B cell (primary cell): ENCODE results near the gene CTSL. TPM values are rescaled to one million over a fixed set of nuclear protein-coding genes. Genes with fewer than 3 reads are reported as not detected.

Source experiments
- ATAC-seq: fragments of 200-7000 bp; cut with Tn5 transposase; one replicate; pipeline ENCODE4 v1.10.0; 2021; ENCODE audit warnings: low read depth, mild to moderate bottlenecking, moderate number of reproducible peaks, moderate library complexity
- CTCF ChIA-PET: fragments of 350-600 bp; sonication (Branson Sonifier 250); formaldehyde crosslinking; loops from one replicate; lab custom pipeline; 2021; ENCODE audit warnings: antibody characterized with exemption, inconsistent platforms; lab: Charles Lee
- POLR2A ChIA-PET: fragments of 350-600 bp; sonication (Branson Sonifier 250); formaldehyde crosslinking; loops from one replicate; lab custom pipeline; 2021; ENCODE audit warnings: antibody characterized with exemption; lab: Charles Lee
- DNase-seq: peaks from one replicate; pipeline ENCODE4 v3.0.0; 2013
- H2AFZ ChIP-seq: 2 replicates; pipeline ENCODE4 v1.6.1; 2012; ENCODE audit warnings: mild to moderate bottlenecking, low read depth, low read length; ENCODE audit not compliant: insufficient read depth, poor library complexity, severe bottlenecking
- H3K27ac ChIP-seq, 2 donors: 1 replicate in 1 of 2; 2 replicates in 1 of 2; pipeline ENCODE4 v1.5.1; 2012 to 2013; ENCODE audit warnings: low read length in 2 of 2, mild to moderate bottlenecking in 2 of 2, moderate library complexity in 1 of 2
- H3K27me3 ChIP-seq, 4 experiments: fragments of 200-600 bp in 1 of 4; sonication (generic) in 1 of 4; replicated peaks in 1 of 4; 1 replicate in 2 of 4; 2 replicates in 2 of 4; pipeline versions ENCODE4 v1.6.1 to v1.7.0; 2013 to 2016; ENCODE audit warnings: low read length in 3 of 4, mild to moderate bottlenecking in 2 of 4, mixed read lengths in 1 of 4, moderate library complexity in 1 of 4; ENCODE audit not compliant: insufficient read depth in 4 of 4, control insufficient read depth in 3 of 4; ENCODE audit errors: control extremely low read depth in 1 of 4
- H3K36me3 ChIP-seq, 2 experiments: replicated peaks in 1 of 2; 1 replicate in 1 of 2; 2 replicates in 1 of 2; pipeline versions ENCODE4 v1.6.1 to v1.7.1; 2013; ENCODE audit warnings: low read length in 1 of 2; ENCODE audit not compliant: insufficient read depth in 2 of 2, control insufficient read depth in 1 of 2; ENCODE audit errors: control extremely low read depth in 1 of 2, extremely low read depth in 1 of 2
- H3K4me1 ChIP-seq, 2 donors: fragments of 200-600 bp in 1 of 2; sonication (generic) in 1 of 2; 1 replicate in 1 of 2; 2 replicates in 1 of 2; pipeline versions ENCODE4 v1.5.1 to v1.6.1; 2013 to 2017; ENCODE audit warnings: low read length in 2 of 2; ENCODE audit not compliant: control insufficient read depth in 2 of 2, insufficient read depth in 2 of 2
- H3K4me2 ChIP-seq: replicated peaks from 2 replicates; pipeline ENCODE3; 2012; ENCODE audit warnings: mild to moderate bottlenecking, low read depth, low read length; ENCODE audit not compliant: poor library complexity, severe bottlenecking
- H3K4me3 ChIP-seq, 5 experiments: fragments of 200-600 bp in 1 of 5; sonication (generic) in 1 of 5; 1 replicate in 3 of 5; 2 replicates in 2 of 5; pipeline versions ENCODE4 v1.5.1 to v1.7.0; 2011 to 2016; ENCODE audit warnings: low read length in 4 of 5, mild to moderate bottlenecking in 4 of 5, low read depth in 2 of 5, control low read depth in 1 of 5, moderate library complexity in 1 of 5; ENCODE audit not compliant: insufficient read depth in 1 of 5; ENCODE audit errors: control extremely low read depth in 1 of 5, extremely low read depth in 1 of 5
- H3K79me2 ChIP-seq: fragments of 200-600 bp; sonication (generic); one replicate; pipeline ENCODE4 v1.6.0; 2016; ENCODE audit warnings: low read length; ENCODE audit not compliant: control insufficient read depth, insufficient read depth
- H3K9ac ChIP-seq: fragments of 200-600 bp; sonication (generic); 2 replicates; pipeline ENCODE4 v1.6.1; 2017; ENCODE audit warnings: mild to moderate bottlenecking, low read length, moderate library complexity
- H3K9me3 ChIP-seq, 3 donors: one replicate each; pipeline versions ENCODE4 v1.6.1 to v1.7.1; 2013; ENCODE audit warnings: low read length in 2 of 3; ENCODE audit not compliant: control insufficient read depth in 2 of 3, insufficient read depth in 1 of 3; ENCODE audit errors: control extremely low read depth in 1 of 3
- H4K20me1 ChIP-seq: 2 replicates; pipeline ENCODE4 v1.6.0; 2012; ENCODE audit warnings: mild to moderate bottlenecking, low read length; ENCODE audit not compliant: insufficient read depth, control insufficient read depth, poor library complexity, severe bottlenecking
- H3K27ac Mint-ChIP-seq: one replicate; pipeline ENCODE4 v1.8.0; 2021; ENCODE audit warnings: mixed read lengths
- H3K27me3 Mint-ChIP-seq: one replicate; pipeline ENCODE4 v1.8.0; 2021; ENCODE audit warnings: mixed read lengths
- H3K4me1 Mint-ChIP-seq: one replicate; pipeline ENCODE4 v1.8.0; 2021; ENCODE audit warnings: mixed read lengths
- H3K4me3 Mint-ChIP-seq: one replicate; pipeline ENCODE4 v1.8.0; 2021; ENCODE audit warnings: mixed read lengths
- H3K9me3 Mint-ChIP-seq: one replicate; pipeline ENCODE4 v1.8.0; 2022; ENCODE audit warnings: mixed read lengths; ENCODE audit not compliant: insufficient read depth
- EZH2 ChIP-seq: IDR thresholded peaks from 2 replicates; pipeline ENCODE4 v1.6.1; 2012; ENCODE audit warnings: borderline replicate concordance, low read depth, mild to moderate bottlenecking, moderate library complexity, low read length; ENCODE audit not compliant: insufficient read depth, poor library complexity, severe bottlenecking
- WGBS: methylation state at CpG from one replicate; pipeline ENCODE4 v1.1.5; 2013; ENCODE audit warnings: missing lambda C conversion rate; ENCODE audit not compliant: insufficient coverage; 5-methylcytosine and 5-hydroxymethylcytosine counted together
- intact Hi-C: fragments of 100-400 bp; cut with micrococcal nuclease; formaldehyde crosslinking; loops from one replicate; pipeline ENCODE4 v1.10.0; 2022
- polyA plus RNA-seq: library from polyadenylated mRNA; depleted of rRNA; stranded (reverse); fragments of >200 nt; gene quantifications from 2 replicates; pipeline ENCODE4 v1.2.3, GENCODE V29; 2012
- total RNA-seq, 2 donors: library from RNA; stranded (reverse); fragments of 120-200 nt in 1 of 2; gene quantifications; 1 replicate in 1 of 2; 2 replicates in 1 of 2; pipeline versions ENCODE4 v1.2.3 to v1.2.4, GENCODE V29; 2013 to 2022
- TF ChIP-seq, protein P1 (sequence below): fragments of 200-600 bp; IDR thresholded peaks from one replicate; pipeline ENCODE4 v1.8.0; 2022; ENCODE audit warnings: antibody characterized with exemption, mild to moderate bottlenecking

Gene CTSL
- total and polyA plus RNA-seq, 2 donors (not counting 1 experiment from before 2014, with no cell fraction given) = 0.13 to 0.74 TPM

DNA sequence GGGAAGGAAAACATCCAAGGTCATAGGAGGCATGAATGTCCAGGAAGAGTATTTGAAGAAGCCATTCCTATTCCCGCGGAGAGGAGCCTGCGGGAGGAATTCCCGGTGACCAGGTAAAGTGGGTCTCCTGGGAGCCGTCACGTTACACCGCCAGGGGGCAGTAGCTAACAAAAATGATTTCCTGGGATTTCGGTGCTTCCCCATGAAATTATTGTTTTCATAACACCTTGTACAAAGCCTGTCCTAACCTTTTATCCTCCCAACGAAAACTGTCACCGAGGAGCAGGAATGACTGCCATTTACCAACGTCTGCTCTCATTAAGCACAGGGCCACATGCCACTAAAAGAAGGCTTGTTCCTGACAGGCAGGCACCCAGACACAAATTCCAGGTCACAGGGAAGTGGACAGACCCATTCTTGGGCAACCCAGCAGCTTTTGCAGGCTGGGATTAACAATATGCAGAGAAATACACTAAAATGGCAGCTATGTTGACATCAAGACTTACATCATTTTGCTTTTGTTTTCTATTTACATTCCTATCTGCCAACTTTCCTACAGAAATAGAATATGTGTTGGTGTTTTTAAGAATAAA is 41.2 kb upstream of the CTSL start:
- H3K27me3 Mint-ChIP-seq = no peaks in the 10 kb centered on the region
- 96% methylated on average over 10 of the region's 11 CpGs for WGBS

DNA sequence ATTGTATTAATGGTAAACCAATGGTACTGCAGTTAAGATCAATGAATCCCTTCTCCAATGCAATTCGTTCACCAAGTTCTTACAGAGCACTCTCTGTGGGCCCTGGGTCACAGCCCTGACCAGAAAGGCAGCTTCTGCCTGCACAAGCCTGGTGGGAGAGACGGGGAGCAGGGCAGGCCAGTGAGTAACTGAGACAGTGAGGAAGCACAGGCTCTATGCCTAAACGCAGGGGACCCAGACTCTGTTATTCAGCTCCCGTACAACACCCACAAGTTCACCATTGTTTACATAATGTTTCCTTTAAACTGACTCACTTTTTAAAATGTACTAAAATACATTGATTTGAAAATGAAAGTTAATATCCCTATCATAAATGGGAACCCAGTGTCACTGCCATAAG is 40.5 kb upstream of the CTSL start:
- Mint-ChIP-seq H3K27me3 (no peaks in the 10 kb centered on the region), H3K4me3 (no peak overlapping the region), H3K9me3 (no peaks in the 10 kb centered on the region), H3K27ac (no peak overlapping the region), H3K4me1 (peaks cover 2% of the 10 kb centered on the region)
- intact Hi-C loops = no loop called here
- ChIA-PET CTCF (no interaction called here), POLR2A (no interaction called here)
- Histone ChIP-seq H3K27ac (no peak overlapping the region), H3K79me2 (no peaks in the 10 kb centered on the region), H3K4me1 (peaks cover 0 to 2% of the 10 kb centered on the region in 2 donors), H3K4me2 (no peak overlapping the region), H4K20me1 (no peaks in the 10 kb centered on the region), H2AFZ (no peak overlapping the region), H3K9me3 (peaks cover 0 to 4% (median 0%) of the 10 kb centered on the region in 3 donors), H3K4me3 (no peak overlapping the region), H3K27me3 (no peaks in the 10 kb centered on the region), H3K36me3 (no peaks in the 10 kb centered on the region), H3K9ac (no peak overlapping the region)
- DNase-seq (no peak), ATAC-seq (no peak)
- 90% methylated on average over 2 of the region's 4 CpGs for WGBS
- TF ChIP-seq, protein P1, sequence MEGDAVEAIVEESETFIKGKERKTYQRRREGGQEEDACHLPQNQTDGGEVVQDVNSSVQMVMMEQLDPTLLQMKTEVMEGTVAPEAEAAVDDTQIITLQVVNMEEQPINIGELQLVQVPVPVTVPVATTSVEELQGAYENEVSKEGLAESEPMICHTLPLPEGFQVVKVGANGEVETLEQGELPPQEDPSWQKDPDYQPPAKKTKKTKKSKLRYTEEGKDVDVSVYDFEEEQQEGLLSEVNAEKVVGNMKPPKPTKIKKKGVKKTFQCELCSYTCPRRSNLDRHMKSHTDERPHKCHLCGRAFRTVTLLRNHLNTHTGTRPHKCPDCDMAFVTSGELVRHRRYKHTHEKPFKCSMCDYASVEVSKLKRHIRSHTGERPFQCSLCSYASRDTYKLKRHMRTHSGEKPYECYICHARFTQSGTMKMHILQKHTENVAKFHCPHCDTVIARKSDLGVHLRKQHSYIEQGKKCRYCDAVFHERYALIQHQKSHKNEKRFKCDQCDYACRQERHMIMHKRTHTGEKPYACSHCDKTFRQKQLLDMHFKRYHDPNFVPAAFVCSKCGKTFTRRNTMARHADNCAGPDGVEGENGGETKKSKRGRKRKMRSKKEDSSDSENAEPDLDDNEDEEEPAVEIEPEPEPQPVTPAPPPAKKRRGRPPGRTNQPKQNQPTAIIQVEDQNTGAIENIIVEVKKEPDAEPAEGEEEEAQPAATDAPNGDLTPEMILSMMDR = no peak
- no peak for TF ChIP-seq EZH2

More for the DNA sequence above, 41.2 kb upstream of the CTSL start:
- DNase-seq (no peak), ATAC-seq (no peak)
- intact Hi-C loops = no loop called here
- Histone ChIP-seq H3K27ac (no peak overlapping the region), H3K4me3 (no peak overlapping the region), H3K27me3 (no peaks in the 10 kb centered on the region), H3K9me3 (peaks cover 0 to 4% (median 0%) of the 10 kb centered on the region in 3 donors), H3K36me3 (no peaks in the 10 kb centered on the region), H3K79me2 (no peaks in the 10 kb centered on the region), H4K20me1 (no peaks in the 10 kb centered on the region), H3K4me2 (no peak overlapping the region), H2AFZ (no peak overlapping the region), H3K9ac (no peak overlapping the region), H3K4me1 (peaks cover 0 to 2% of the 10 kb centered on the region in 2 donors)
- Mint-ChIP-seq H3K27ac (no peak overlapping the region), H3K4me1 (peaks cover 2% of the 10 kb centered on the region), H3K9me3 (no peaks in the 10 kb centered on the region), H3K4me3 (no peak overlapping the region)
- POLR2A ChIA-PET = no interaction called here
- CTCF ChIA-PET = no interaction called here
- no peak for TF ChIP-seq EZH2
- TF ChIP-seq, protein P1 = no peak
